LNCAP (cell line): ENCODE results near the gene ANO8.

Experiments
- TF ChIP-seq, protein P1 (sequence below): fragments of 450-650 bp; IDR thresholded peaks from 2 replicates; pipeline ENCODE4 v1.5.1; 2017; ENCODE audit warnings: mild to moderate bottlenecking

Gene ANO8

GRCh38 chr19:17300992-17301619, 33.5 kb downstream of the ANO8 start:
- TF ChIP-seq, protein P1, sequence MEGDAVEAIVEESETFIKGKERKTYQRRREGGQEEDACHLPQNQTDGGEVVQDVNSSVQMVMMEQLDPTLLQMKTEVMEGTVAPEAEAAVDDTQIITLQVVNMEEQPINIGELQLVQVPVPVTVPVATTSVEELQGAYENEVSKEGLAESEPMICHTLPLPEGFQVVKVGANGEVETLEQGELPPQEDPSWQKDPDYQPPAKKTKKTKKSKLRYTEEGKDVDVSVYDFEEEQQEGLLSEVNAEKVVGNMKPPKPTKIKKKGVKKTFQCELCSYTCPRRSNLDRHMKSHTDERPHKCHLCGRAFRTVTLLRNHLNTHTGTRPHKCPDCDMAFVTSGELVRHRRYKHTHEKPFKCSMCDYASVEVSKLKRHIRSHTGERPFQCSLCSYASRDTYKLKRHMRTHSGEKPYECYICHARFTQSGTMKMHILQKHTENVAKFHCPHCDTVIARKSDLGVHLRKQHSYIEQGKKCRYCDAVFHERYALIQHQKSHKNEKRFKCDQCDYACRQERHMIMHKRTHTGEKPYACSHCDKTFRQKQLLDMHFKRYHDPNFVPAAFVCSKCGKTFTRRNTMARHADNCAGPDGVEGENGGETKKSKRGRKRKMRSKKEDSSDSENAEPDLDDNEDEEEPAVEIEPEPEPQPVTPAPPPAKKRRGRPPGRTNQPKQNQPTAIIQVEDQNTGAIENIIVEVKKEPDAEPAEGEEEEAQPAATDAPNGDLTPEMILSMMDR = no peak

DNA sequence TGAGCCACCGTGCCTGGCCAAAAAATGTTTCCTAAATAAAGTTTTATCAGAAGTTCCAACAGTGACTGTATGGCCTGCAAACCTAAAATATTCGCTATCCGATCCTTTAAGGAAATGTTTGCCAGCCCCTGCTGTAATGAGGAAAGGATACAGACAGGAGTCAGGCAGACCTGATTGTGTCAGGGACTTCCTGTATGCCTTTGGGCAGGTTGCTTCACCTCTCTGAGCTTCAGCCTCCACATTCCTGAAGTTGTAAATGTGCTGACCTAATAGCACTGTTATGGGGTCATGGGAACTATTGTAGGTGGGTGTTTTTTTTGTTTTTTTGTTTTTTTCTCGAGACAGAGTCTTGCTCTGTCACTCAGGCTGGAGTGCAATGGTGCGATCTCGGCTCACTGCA, 37.7 kb downstream of the ANO8 start:
- TF ChIP-seq, protein P1 = no peak

DNA sequence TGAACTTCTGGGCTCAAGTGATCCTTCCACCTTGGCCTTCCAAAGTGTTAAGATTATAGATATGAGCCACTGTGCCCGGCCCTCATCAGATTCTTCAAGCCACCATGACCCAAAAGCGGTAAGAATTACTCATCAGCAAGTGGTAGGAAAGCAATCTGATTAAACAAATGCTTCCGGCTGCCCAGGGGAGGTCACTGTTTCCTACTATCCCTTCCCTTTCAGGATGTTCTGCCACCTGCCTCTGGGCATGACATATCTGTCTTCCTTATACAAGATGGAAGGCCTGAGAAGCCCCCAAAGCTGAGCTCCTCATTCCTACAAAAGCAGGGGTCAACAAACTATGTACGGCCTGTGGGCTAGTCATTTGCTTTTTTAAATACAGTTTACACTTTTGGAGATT, 38.4 kb downstream of the ANO8 start:
- TF ChIP-seq, protein P1 = no peak

- TF ChIP-seq, protein P1 = no peak
These were observed 40.4 kb downstream of the ANO8 start for GRCh38 chr19:17294051-17294891.

GRCh38 chr19:17293605-17294004, 41.0 kb downstream of the ANO8 start:
- TF ChIP-seq, protein P1 = no peak

DNA sequence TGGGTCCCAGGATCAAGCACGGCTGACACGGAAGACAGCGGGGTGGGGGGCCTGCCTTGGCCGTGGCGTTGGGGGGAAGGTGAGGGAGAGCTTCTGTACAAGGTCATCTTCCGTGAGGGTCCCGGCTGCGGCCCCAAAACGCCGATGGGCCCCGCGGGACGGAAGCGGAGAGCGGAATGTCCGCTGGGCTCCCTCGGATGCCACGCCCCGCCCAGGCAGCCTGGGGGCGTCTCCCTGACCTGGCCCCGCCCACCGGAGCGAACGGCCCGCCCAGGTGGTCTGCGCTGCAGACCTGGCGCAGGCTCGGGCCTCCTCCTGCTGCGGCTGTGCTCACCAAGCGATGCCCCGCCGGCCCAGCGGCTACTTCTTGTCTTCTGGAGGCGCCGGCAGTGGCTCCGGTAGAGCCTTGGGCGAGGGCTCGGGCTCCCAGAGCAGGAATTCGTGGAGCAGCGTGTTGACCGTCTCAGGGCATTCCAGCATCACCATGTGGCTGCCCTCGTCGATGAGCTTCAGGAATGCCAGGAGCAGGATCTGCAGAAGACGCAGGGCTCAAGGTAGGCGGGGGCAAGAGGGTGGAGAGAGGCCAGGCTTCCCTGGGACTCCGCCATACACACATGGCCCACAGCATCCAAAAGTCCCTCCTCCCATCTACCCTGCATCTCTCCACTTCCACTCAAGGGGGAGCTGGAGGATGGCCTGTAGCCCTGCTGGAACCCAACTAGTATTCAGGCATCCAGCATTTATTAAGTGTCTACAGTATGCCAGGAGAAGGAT, 42.2 kb downstream of the ANO8 start:
- TF ChIP-seq, protein P1 = peak; percentile 46; the same call in 1 of the 2 replicates

- TF ChIP-seq, protein P1 = no peak
These were observed 45.2 kb downstream of the ANO8 start for GRCh38 chr19:17289489-17289888.
